H1 (cell line): ENCODE results near the gene ADCYAP1. TPM values are rescaled to one million over a fixed set of nuclear protein-coding genes. Genes with fewer than 3 reads are reported as not detected.

Source experiments
- CEBPB ChIP-seq: IDR thresholded peaks from 2 replicates; pipeline ENCODE4 v1.6.1; 2012; ENCODE audit warnings: low read depth, low read length
- EZH2 ChIP-seq: fragments of 200-600 bp; sonication (generic); IDR thresholded peaks from 2 replicates; pipeline ENCODE4 v1.7.1; 2012; ENCODE audit warnings: low read depth, mild to moderate bottlenecking, moderate library complexity, low read length, inconsistent platforms; ENCODE audit not compliant: severe bottlenecking
- HDAC2 ChIP-seq, 2 experiments: fragments of 300-600 bp in 1 of 2; sonication (generic) in 1 of 2; IDR thresholded peaks; 2 replicates each; pipeline ENCODE4 v1.6.1; 2011 to 2012; ENCODE audit warnings: low read depth in 2 of 2, low read length in 2 of 2, mild to moderate bottlenecking in 2 of 2, moderate library complexity in 2 of 2, borderline replicate concordance in 1 of 2, inconsistent platforms in 1 of 2
- HDAC6 ChIP-seq: IDR thresholded peaks from one replicate; pipeline ENCODE4 v1.7.1; 2012; ENCODE audit warnings: low read depth, mild to moderate bottlenecking, inconsistent platforms, low read length, moderate library complexity
- KDM4A ChIP-seq: IDR thresholded peaks from one replicate; pipeline ENCODE4 v1.7.1; 2012; ENCODE audit warnings: low read depth, mild to moderate bottlenecking, moderate library complexity, low read length, inconsistent platforms; ENCODE audit not compliant: severe bottlenecking
- KDM5A ChIP-seq: fragments of 200-600 bp; IDR thresholded peaks from 2 replicates; pipeline ENCODE4 v1.7.1; 2012; ENCODE audit warnings: mild to moderate bottlenecking, low read length, inconsistent platforms, mixed read lengths
- SIRT6 ChIP-seq: IDR thresholded peaks from one replicate; pipeline ENCODE4 v1.7.1; 2012; ENCODE audit warnings: low read length, inconsistent platforms
- TCF12 ChIP-seq: IDR thresholded peaks from 2 replicates; pipeline ENCODE4 v1.6.1; 2011; ENCODE audit warnings: low read depth, mild to moderate bottlenecking, low read length
- polyA plus RNA-seq, 7 experiments: library from polyadenylated mRNA; depleted of rRNA in 3 of 7; stranded (reverse) in 5 of 7; unstranded in 2 of 7; fragments of >200 nt in 5 of 7; fragments of 200-250 nt in 2 of 7; gene quantifications; 1 replicate in 5 of 7; 2 replicates in 1 of 7; 4 replicates in 1 of 7; pipeline versions ENCODE4 v1.2.1 to v1.2.3, GENCODE V29; 2011 to 2013; ENCODE audit warnings: missing spikeins in 2 of 7, mixed read lengths in 2 of 7
- total RNA-seq: library from RNA; stranded (reverse); fragmentation: NEBNext Ultra II Directional; extraction: Animal tissue kit (Norgen Biotek cat#: 25700); gene quantifications from 2 replicates; pipeline ENCODE4 v1.2.1, GENCODE V29; 2021
- TF ChIP-seq, protein P1 (sequence below): fragments of 300-600 bp; sonication (generic); IDR thresholded peaks from 2 replicates; pipeline ENCODE4 v1.7.1; 2012; ENCODE audit warnings: low read length, moderate library complexity, mild to moderate bottlenecking, inconsistent platforms; ENCODE audit not compliant: insufficient replicate concordance
- TF ChIP-seq, protein P2 (sequence below): IDR thresholded peaks from 2 replicates; pipeline ENCODE4 v1.6.1; 2011; ENCODE audit warnings: low read depth, mild to moderate bottlenecking, low read length; ENCODE audit not compliant: insufficient read depth

ADCYAP1 gene
- total and polyA plus RNA-seq, 2 of the 8 experiments (the other 6 are each of a cell fraction or from before 2014, with no cell fraction given): 0.02 TPM; not detected in 1

DNA sequence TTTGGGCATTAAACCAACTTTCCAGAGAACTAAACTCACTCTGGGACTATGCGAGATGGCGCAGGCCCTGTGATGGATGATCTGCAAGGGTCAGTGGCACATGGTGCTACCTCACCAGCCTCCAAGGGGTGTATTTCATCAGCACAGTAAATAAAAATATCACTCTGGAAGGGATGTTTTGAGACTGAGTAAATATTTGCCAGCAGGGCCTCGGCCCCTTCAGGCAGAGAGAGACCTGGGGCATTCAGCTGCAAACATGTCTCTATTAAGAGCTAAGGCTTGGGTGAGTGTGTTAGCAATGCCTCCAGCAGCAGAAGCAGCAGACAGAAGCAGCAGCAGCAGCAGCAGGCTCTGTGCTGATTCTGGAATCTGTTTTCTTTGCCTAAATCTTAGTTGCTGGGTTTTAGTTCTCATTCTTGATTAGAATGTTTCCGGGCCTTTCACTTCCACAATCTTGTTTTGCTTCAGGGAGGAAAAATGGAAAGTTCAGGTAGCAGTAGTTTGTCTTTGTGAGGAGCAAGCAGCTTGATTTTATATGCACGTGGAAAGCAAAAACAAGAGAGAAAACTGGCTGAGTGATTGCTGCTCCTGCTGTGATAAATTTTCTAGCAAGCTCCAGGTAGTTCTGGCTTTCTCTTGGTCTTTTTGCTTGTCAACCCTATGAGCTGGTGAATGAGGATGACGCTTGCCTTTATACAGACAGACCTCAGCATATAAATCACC is 18.6 kb downstream of the ADCYAP1 start (continued):
- TF ChIP-seq, protein P1, sequence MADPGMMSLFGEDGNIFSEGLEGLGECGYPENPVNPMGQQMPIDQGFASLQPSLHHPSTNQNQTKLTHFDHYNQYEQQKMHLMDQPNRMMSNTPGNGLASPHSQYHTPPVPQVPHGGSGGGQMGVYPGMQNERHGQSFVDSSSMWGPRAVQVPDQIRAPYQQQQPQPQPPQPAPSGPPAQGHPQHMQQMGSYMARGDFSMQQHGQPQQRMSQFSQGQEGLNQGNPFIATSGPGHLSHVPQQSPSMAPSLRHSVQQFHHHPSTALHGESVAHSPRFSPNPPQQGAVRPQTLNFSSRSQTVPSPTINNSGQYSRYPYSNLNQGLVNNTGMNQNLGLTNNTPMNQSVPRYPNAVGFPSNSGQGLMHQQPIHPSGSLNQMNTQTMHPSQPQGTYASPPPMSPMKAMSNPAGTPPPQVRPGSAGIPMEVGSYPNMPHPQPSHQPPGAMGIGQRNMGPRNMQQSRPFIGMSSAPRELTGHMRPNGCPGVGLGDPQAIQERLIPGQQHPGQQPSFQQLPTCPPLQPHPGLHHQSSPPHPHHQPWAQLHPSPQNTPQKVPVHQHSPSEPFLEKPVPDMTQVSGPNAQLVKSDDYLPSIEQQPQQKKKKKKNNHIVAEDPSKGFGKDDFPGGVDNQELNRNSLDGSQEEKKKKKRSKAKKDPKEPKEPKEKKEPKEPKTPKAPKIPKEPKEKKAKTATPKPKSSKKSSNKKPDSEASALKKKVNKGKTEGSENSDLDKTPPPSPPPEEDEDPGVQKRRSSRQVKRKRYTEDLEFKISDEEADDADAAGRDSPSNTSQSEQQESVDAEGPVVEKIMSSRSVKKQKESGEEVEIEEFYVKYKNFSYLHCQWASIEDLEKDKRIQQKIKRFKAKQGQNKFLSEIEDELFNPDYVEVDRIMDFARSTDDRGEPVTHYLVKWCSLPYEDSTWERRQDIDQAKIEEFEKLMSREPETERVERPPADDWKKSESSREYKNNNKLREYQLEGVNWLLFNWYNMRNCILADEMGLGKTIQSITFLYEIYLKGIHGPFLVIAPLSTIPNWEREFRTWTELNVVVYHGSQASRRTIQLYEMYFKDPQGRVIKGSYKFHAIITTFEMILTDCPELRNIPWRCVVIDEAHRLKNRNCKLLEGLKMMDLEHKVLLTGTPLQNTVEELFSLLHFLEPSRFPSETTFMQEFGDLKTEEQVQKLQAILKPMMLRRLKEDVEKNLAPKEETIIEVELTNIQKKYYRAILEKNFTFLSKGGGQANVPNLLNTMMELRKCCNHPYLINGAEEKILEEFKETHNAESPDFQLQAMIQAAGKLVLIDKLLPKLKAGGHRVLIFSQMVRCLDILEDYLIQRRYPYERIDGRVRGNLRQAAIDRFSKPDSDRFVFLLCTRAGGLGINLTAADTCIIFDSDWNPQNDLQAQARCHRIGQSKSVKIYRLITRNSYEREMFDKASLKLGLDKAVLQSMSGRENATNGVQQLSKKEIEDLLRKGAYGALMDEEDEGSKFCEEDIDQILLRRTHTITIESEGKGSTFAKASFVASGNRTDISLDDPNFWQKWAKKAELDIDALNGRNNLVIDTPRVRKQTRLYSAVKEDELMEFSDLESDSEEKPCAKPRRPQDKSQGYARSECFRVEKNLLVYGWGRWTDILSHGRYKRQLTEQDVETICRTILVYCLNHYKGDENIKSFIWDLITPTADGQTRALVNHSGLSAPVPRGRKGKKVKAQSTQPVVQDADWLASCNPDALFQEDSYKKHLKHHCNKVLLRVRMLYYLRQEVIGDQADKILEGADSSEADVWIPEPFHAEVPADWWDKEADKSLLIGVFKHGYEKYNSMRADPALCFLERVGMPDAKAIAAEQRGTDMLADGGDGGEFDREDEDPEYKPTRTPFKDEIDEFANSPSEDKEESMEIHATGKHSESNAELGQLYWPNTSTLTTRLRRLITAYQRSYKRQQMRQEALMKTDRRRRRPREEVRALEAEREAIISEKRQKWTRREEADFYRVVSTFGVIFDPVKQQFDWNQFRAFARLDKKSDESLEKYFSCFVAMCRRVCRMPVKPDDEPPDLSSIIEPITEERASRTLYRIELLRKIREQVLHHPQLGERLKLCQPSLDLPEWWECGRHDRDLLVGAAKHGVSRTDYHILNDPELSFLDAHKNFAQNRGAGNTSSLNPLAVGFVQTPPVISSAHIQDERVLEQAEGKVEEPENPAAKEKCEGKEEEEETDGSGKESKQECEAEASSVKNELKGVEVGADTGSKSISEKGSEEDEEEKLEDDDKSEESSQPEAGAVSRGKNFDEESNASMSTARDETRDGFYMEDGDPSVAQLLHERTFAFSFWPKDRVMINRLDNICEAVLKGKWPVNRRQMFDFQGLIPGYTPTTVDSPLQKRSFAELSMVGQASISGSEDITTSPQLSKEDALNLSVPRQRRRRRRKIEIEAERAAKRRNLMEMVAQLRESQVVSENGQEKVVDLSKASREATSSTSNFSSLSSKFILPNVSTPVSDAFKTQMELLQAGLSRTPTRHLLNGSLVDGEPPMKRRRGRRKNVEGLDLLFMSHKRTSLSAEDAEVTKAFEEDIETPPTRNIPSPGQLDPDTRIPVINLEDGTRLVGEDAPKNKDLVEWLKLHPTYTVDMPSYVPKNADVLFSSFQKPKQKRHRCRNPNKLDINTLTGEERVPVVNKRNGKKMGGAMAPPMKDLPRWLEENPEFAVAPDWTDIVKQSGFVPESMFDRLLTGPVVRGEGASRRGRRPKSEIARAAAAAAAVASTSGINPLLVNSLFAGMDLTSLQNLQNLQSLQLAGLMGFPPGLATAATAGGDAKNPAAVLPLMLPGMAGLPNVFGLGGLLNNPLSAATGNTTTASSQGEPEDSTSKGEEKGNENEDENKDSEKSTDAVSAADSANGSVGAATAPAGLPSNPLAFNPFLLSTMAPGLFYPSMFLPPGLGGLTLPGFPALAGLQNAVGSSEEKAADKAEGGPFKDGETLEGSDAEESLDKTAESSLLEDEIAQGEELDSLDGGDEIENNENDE: no peak
- TF ChIP-seq EZH2: no peak
- TF ChIP-seq CEBPB: no peak
- TF ChIP-seq, protein P2, sequence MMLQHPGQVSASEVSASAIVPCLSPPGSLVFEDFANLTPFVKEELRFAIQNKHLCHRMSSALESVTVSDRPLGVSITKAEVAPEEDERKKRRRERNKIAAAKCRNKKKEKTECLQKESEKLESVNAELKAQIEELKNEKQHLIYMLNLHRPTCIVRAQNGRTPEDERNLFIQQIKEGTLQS: no peak
- TF ChIP-seq HDAC6: no peak
- no peak for TF ChIP-seq SIRT6
- TF ChIP-seq KDM4A: no peak
- TF ChIP-seq KDM5A: no peak
- no peak for TF ChIP-seq TCF12
- TF ChIP-seq HDAC2 (IDR thresholded peaks at IDR 0.05; ENCODE audit: borderline replicate concordance in 1 of 2, low read depth in 2 of 2, low read length in 2 of 2): no peak
